NCI-H2107 treated with DMSO at 0.1 percent for 48 hours (cell line): ENCODE measurements around the gene TUBGCP3.
"Not testable (repeated sequence)": the region's sequence is repeated elsewhere in the genome, so short reads cannot be mapped to it uniquely, and the experiment has no call there.

Source experiments
- DNase-seq: peaks from one replicate; lab custom pipeline; 2025; ENCODE audit not compliant: unreplicated experiment; lab: John Stamatoyannopoulos, UW

Gene TUBGCP3, protein sequence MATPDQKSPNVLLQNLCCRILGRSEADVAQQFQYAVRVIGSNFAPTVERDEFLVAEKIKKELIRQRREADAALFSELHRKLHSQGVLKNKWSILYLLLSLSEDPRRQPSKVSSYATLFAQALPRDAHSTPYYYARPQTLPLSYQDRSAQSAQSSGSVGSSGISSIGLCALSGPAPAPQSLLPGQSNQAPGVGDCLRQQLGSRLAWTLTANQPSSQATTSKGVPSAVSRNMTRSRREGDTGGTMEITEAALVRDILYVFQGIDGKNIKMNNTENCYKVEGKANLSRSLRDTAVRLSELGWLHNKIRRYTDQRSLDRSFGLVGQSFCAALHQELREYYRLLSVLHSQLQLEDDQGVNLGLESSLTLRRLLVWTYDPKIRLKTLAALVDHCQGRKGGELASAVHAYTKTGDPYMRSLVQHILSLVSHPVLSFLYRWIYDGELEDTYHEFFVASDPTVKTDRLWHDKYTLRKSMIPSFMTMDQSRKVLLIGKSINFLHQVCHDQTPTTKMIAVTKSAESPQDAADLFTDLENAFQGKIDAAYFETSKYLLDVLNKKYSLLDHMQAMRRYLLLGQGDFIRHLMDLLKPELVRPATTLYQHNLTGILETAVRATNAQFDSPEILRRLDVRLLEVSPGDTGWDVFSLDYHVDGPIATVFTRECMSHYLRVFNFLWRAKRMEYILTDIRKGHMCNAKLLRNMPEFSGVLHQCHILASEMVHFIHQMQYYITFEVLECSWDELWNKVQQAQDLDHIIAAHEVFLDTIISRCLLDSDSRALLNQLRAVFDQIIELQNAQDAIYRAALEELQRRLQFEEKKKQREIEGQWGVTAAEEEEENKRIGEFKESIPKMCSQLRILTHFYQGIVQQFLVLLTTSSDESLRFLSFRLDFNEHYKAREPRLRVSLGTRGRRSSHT

DNA sequence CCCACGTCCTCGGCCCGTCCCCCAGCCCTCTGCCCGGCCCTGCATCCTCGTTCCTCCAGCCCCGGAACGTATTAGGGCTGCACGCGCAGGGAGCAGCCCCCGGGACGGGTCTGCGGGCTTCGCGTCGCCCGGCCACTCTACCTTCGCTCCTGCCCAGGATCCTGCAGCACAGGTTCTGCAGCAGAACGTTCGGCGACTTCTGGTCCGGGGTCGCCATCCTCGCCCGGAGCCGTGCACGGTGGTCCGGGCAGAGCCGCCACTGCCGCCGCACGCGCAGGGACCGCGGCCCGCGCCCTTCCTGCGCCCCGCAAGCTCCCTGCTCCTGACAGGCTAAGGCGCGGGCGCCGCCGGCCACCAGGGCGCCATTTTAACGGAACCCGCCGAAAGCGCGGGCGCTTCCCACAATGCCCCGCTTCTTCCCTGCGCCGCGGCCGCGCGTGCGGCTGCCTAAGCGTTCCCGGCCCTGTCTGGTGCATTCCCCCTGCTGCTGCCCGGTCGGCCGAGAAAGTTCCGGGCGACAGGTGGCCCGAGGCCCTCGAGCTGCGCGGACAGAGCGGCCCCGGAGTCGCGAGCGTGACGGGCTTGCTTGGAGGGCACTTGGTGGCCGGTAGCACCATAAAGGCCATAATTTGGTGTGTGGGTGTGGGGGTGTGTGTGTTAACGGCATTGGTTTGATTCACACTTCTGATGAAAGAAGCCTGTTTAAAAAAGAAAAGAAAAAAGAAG, at the start of gene TUBGCP3:
Gene TUBGCP3, minus strand, starts transcription at position 390 of the 726 bp plus-strand sequence. Its CDS starts 173 bp downstream, at position 217.
- peak; percentile 43 for DNase-seq

DNA sequence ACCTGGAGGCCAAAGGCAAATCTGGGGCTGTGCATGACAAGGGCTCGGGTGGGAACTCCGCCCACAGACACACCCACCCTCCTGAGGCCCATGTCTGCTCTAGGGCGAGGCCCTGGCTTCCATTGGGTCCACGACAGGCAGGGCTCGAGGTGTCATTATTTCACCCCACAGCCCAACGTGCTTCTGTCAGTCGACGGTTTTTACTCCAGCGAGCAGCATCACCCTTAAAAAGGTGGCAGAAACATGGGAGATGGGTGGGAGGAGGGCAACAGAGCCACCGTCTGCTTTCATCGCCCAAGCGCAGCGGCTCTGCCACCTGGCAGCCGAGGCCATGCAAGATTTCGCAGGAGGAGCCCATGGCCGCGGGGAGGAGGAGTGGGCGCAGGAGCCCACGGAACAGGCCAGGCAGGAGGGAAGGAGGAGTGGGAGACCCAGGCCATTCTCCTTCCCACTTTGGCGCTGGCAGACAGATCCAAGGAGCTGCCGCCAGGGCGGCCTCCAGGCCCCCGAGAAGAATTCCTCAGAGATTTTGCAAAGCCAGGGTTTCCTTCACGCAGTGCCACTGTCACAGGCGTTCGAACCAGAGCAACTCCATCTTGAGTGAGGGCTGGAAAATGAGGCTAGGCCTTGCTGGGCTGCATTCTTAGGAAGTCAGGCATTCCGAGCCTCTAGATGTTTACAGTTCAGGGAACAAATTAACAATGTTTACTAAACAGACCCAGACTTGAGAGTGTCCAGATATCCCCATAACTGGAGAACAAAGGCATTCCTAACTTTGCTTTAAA, 49.3 kb upstream of the TUBGCP3 start:
- DNase-seq = no peak

- no peak for DNase-seq
Observed at GRCh38 chr13:112636401-112636975, 48.5 kb upstream of the TUBGCP3 start.

DNA sequence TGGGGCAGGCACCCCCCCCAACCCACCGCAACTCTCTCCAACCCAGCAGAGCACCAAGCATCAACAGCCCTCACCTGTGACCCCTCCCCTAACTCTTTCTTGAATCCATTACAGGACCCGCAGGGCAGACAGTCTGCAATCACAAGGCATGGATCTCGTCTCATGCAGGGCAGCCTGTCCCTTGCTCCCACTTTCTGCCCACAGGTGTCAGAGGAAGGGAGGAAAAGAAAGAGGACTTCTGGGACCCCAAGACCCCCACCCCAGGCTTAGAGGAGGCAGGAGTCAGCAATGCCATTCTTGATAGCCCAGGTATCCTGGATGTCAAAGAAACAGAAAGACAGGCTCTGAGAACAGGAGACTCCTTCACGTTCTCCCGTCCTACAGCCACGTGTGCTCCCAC, 47.4 kb upstream of the TUBGCP3 start:
- no peak for DNase-seq

GRCh38 chr13:112634102-112634501, 46.1 kb upstream of the TUBGCP3 start:
- no peak for DNase-seq

- DNase-seq = not testable (repeated sequence)
Observed at GRCh38 chr13:112630226-112630625, 42.3 kb upstream of the TUBGCP3 start.

GRCh38 chr13:112629161-112629560, 41.2 kb upstream of the TUBGCP3 start:
- DNase-seq = no peak

DNA sequence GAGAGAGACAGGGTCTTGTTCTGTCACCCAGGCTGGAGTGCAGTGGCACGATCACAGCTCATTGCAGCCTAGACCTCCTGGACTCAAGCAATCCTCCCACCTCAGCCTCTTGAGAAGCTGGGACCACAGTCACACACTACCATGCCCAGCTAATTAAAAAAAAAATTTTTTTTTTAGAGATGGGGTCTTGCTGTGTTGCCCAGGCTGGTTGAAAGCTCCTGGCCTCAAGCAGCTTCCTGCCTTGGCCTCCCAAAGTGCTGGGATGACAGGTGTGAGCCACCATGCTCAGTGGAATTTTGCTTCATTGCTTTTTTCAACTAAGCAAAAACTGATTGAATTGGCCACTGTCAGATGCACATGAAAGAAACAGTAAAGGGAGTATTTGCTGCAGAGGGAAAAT, 39.7 kb upstream of the TUBGCP3 start:
- DNase-seq = not testable (repeated sequence)

GRCh38 chr13:112627161-112627560, 39.2 kb upstream of the TUBGCP3 start:
- DNase-seq = no peak

GRCh38 chr13:112626761-112627160, 38.8 kb upstream of the TUBGCP3 start:
- no peak for DNase-seq

DNA sequence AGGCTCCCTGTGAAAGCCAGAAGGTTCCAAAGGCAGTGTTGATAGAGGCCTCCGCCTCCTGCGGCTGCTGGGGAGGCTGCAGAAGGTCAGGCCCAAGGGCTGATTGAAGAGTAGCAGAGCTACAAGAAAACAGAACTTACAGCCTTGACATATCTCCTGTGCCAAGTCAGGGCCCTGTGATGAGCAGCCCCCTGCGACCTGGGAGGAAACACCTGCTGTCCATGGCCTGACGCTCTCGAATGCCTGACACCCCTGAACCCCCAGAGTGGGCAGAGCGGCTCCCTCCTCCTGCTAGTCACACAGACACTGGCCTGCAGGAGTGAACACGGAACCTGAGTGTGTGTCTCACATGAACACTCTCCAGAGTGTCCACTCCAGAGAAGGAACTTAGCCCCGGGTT, 38.2 kb upstream of the TUBGCP3 start:
- no peak for DNase-seq

DNA sequence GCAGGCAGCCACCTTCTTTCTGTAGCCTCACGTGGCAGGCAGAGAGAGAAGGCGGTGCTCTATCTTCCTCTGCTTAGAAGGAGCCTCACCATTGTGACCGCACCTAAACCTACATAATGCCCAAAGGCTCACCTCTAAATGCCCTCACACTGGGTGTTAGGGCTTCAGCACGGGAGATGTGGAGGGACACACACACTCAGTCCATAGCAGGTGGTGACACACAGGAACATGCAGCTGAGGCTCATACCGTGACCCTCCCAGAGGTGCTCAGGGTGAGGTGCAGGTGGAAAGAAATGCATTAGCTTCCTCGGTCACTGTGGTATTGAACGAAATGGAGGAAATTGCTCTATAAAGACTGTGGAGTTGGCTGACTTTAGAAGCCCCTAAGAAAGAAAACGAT, 37.7 kb upstream of the TUBGCP3 start:
- no peak for DNase-seq

- no peak for DNase-seq
Observed at GRCh38 chr13:112624602-112625430, 36.9 kb upstream of the TUBGCP3 start.

- DNase-seq = no peak
Observed at GRCh38 chr13:112624040-112624439, 36.1 kb upstream of the TUBGCP3 start.

- DNase-seq = no peak
Observed at GRCh38 chr13:112623051-112623711, 35.2 kb upstream of the TUBGCP3 start.

GRCh38 chr13:112622375-112622774, 34.4 kb upstream of the TUBGCP3 start:
- no peak for DNase-seq

DNA sequence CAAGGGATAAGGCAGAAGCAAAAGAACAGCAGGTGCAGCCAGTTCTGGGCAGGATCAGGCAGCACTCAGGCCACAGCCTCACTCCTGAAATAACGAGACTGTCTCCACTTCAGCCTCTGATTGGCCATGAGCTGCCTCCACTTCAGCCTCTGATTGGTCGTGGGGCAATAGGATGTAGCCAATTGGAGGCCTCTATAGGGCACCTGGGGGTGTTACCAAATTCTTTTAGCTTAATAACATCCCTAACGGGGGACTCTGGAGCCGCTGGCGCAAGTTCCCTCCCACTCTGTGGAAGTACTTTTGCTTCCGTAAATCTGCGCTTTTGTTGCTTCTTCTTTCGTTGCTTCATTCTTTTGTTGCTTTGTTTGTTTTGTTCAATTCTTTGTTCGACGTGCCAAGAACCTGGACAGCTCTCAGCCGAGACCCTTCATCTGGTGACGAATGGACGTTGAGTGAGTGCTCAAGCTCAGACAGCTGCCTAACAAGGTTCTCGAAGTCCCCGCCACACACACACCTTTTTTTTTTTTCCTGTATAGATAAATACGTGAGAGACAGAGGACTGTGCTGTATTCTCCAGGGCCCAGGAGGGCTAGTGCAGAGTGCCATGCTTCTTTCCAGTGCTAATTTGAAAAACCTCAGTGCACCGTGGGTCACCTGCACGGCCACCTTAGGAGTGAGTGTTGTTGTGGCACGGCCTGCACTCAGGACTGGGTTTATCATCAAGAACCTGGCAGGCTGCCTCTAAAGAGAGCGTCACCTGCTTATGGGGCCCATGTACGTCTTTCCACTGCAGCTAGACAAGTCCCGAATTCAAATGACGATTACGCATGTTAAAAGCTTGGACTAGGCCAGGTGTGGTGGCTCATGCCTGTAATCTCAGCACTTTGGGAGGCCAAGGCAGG, 32.0 kb upstream of the TUBGCP3 start:
- peak; percentile 96 for DNase-seq

GRCh38 chr13:112618501-112618900, 30.5 kb upstream of the TUBGCP3 start:
- DNase-seq = no peak
